Measurements from ENCODE around the gene MBTPS1. TPM values are rescaled to one million over a fixed set of nuclear protein-coding genes. Genes with fewer than 3 reads are reported as not detected.

MBTPS1 gene
- total and polyA plus RNA-seq, 4 donors, result 45.5 to 130 (median 68.0) TPM

DNA sequence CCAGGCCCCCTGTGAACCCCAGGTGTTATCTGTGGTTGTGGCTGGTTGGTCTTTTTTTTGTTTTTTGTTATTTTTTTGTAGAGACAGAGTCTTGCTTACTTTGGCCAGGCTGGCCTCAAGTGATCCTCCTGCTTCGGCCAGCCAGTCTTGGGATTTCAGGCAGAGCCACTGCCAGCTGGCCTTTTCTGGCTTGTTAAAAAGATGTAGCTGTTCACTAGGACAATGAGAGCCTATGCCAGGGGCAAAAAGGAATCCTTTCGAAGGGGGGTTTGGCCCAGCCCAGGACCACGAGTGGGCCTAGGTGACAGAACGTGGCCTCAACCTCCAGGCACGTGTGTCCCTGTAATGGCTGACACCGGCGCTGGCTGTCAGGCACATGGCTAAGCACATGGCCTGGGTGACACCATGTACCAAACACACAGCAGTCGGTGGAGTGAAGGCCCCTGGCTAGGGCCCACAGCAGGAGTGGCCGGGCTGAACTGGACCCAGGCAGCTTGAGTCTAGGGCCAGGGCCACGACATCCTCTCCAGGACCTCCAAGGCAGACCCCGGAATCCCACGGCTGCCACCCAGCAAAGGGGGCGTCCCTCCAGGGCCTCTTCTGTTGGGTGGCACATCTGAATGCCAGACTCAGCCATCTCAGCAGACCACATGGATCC lies 67.2 kb downstream of the MBTPS1 start:
- Histone ChIP-seq H3K9ac (ENCODE audit: insufficient read depth in 1 of 2, low read length in 2 of 2) (no peak overlapping the region), H3K4me3 (no peak overlapping the region), H3K4me1 (ENCODE audit: control insufficient read depth in 5 of 5, insufficient read depth in 5 of 5, low read length in 5 of 5) (no peaks in the 10 kb centered on the region), H3K9me3 (ENCODE audit: control insufficient read depth in 4 of 4, insufficient read depth in 3 of 4, low read length in 3 of 4) (no peaks in the 10 kb centered on the region), H3K27ac (ENCODE audit: low read depth in 1 of 2, low read length in 1 of 2) (no peak overlapping the region), H3K27me3 (ENCODE audit: control insufficient read depth in 3 of 3, insufficient read depth in 3 of 3, low read length in 2 of 3) (peaks cover 0 to under 1% (median 0%) of the 10 kb centered on the region in 3 donors), H3K36me3 (ENCODE audit: control insufficient read depth in 4 of 4, insufficient read depth in 4 of 4, low read length in 4 of 4) (peaks cover 3 to 36% (median 6%) of the 10 kb centered on the region in 4 donors)
- TF ChIP-seq, protein P1, sequence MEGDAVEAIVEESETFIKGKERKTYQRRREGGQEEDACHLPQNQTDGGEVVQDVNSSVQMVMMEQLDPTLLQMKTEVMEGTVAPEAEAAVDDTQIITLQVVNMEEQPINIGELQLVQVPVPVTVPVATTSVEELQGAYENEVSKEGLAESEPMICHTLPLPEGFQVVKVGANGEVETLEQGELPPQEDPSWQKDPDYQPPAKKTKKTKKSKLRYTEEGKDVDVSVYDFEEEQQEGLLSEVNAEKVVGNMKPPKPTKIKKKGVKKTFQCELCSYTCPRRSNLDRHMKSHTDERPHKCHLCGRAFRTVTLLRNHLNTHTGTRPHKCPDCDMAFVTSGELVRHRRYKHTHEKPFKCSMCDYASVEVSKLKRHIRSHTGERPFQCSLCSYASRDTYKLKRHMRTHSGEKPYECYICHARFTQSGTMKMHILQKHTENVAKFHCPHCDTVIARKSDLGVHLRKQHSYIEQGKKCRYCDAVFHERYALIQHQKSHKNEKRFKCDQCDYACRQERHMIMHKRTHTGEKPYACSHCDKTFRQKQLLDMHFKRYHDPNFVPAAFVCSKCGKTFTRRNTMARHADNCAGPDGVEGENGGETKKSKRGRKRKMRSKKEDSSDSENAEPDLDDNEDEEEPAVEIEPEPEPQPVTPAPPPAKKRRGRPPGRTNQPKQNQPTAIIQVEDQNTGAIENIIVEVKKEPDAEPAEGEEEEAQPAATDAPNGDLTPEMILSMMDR (IDR thresholded peaks at IDR 0.05; ENCODE audit: control extremely low read depth, extremely low read depth), result no peak
- DNase-seq (no peak), ATAC-seq (ENCODE audit: insufficient read depth, low FRiP score) (no peak)
- WGBS, 2 donors, result 88 to 94% methylated on average over 13 of the region's 13 CpGs

DNA sequence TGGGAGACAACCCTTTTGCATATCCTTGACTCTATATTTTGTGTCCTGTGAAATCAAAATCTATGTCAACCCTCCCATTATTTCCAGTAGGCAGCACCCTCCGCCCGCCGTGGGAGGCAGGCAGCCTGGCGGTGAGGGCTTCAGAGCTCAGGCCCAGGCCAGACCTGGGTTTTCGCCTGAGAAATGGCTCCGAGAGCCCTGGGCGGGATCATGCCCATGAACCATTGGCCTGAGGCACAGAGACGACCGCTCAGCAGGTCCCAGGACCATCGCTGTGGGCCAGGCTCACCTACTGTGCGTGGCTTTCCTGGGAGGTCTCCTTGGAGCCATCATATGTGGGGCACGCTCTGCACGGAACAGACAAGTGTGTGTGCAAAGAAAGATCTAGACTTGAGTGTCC lies 67.9 kb downstream of the MBTPS1 start:
- Histone ChIP-seq H3K9ac (ENCODE audit: insufficient read depth in 1 of 2, low read length in 2 of 2) (no peak overlapping the region), H3K4me3 (no peak overlapping the region), H3K9me3 (ENCODE audit: control insufficient read depth in 4 of 4, insufficient read depth in 3 of 4, low read length in 3 of 4) (no peaks in the 10 kb centered on the region), H3K4me1 (ENCODE audit: control insufficient read depth in 5 of 5, insufficient read depth in 5 of 5, low read length in 5 of 5) (no peaks in the 10 kb centered on the region), H3K36me3 (ENCODE audit: control insufficient read depth in 4 of 4, insufficient read depth in 4 of 4, low read length in 4 of 4) (peaks cover 0 to 30% (median 4%) of the 10 kb centered on the region in 4 donors), H3K27ac (ENCODE audit: low read depth in 1 of 2, low read length in 1 of 2) (no peak overlapping the region), H3K27me3 (ENCODE audit: control insufficient read depth in 3 of 3, insufficient read depth in 3 of 3, low read length in 2 of 3) (peaks cover 0 to 4% (median 0%) of the 10 kb centered on the region in 3 donors)
- TF ChIP-seq, protein P1 (IDR thresholded peaks at IDR 0.05; ENCODE audit: control extremely low read depth, extremely low read depth), result no peak
- no peak for ATAC-seq (ENCODE audit: insufficient read depth, low FRiP score)
- no peak for DNase-seq
- 95 to 98% methylated on average over 13 of the region's 13 CpGs for WGBS, 2 donors

DNA sequence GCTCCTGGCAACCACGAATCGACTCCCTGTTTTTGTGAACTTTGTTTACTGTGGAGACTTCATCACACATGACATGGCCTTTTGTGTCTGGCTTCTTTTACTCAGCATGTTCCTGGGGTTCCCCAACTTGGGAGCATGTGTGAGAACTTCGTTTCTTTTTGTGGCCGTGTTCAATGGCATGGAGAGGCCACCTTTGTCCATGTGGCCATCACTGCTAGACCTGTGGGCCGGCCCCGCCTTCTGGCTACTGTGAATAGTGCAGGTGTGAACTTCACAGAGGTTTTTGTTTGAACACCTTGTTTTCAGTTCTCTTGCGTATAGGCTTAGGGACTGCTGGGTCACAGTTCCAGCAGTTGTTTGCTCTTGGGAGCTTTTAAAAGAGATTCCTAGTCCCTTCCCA lies 68.5 kb downstream of the MBTPS1 start:
- TF ChIP-seq, protein P1 (IDR thresholded peaks at IDR 0.05; ENCODE audit: control extremely low read depth, extremely low read depth), result no peak
- Histone ChIP-seq H3K36me3 (ENCODE audit: control insufficient read depth in 4 of 4, insufficient read depth in 4 of 4, low read length in 4 of 4) (peaks cover 0 to 26% (median 2%) of the 10 kb centered on the region in 4 donors), H3K9ac (ENCODE audit: insufficient read depth in 1 of 2, low read length in 2 of 2) (no peak overlapping the region), H3K9me3 (ENCODE audit: control insufficient read depth in 4 of 4, insufficient read depth in 3 of 4, low read length in 3 of 4) (no peaks in the 10 kb centered on the region), H3K27ac (ENCODE audit: low read depth in 1 of 2, low read length in 1 of 2) (no peak overlapping the region), H3K27me3 (ENCODE audit: control insufficient read depth in 3 of 3, insufficient read depth in 3 of 3, low read length in 2 of 3) (peaks cover 0 to 4% (median 0%) of the 10 kb centered on the region in 3 donors), H3K4me1 (ENCODE audit: control insufficient read depth in 5 of 5, insufficient read depth in 5 of 5, low read length in 5 of 5) (no peaks in the 10 kb centered on the region), H3K4me3 (no peak overlapping the region)
- WGBS, 2 donors, result 82 to 88% methylated on average over 7 of the region's 7 CpGs
- no peak for ATAC-seq (ENCODE audit: insufficient read depth, low FRiP score)
- no peak for DNase-seq

Measured in lung (tissue), 12 donors.